Limb (tissue), 2 donors: ENCODE results near the gene GNAI1.

Experiments
- DNase-seq, 2 donors: peaks; one replicate each; pipeline ENCODE4 v3.0.0-alpha.2; 2016; ENCODE audit errors: extremely low spot score in 2 of 2

GNAI1 gene

DNA sequence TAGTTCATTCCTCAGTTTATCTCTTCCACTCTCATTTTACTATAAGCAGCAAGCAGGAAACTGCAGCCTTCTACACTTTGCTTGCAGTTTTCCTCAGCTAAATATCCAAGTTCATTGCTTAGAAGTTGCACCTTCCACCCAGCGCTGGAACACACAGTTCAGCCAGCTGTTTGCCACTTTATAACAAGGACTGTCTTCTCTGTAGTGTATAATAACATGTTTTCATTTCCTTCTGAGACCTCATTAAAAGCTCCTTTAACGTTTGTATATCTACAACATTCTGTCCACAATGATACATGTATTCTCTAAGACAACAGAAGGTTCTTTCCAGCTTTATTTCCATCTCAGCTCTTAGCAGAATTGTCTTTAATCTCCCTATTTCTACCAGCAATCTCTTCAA is 74.1 kb downstream of the GNAI1 start:
- DNase-seq = no peak

DNA sequence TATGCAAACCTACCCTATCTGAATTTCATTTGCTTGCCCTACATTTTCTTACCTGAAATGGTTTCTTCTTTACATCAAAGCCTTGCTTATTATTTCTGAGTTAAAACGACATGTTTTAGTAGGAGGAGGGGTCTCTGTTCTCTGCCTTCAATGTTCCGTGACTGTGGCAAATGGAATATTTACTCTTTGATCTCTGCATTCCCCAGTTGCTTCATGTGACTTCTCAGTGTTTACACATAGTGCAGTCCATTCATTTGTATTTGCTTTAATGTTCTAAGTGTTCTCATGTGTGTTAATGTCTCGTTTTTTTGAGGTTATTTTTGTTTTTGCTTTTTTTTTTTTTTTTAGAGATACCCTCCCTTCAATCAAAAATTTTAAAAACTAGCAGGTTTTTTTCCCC is 75.8 kb downstream of the GNAI1 start:
- DNase-seq = no peak

DNA sequence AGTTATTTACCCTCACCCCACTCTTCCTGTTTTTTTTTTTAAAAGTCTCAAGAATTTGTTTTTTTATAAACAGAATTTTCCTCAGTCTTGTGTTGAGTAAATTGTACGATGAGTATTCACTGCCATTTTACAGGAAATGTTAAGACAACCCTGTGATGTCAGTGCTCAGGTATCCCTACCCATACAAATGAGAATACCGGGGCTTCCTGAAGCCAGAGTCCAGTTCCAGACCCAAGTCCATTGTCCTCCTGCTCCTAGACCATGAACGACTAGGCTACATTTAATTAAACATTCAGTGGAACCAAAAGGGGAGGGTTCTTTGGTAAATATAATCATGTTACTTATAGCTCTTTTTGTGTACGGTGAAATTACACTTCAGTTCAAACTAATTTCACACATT is 79.2 kb downstream of the GNAI1 start:
- no peak for DNase-seq

DNA sequence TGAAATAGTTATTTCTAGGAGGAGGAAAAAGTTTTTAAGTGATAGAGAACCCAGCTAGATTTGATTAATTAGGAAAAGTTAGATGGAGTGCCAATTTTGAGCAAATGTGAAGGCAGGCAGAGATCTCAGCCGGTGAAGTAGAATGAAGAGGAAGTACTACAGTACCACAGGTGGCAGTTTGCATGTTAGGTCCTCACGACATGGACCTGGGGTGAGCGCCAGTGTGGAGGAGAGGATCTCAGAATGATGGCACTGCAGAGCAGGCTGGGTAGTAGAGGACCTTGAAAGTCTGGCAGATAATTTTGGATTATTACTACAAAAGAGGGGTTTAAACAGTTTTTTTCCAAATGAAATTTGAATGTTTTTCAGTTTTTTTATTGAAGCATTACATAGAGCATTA is 81.1 kb downstream of the GNAI1 start:
- no peak for DNase-seq

DNA sequence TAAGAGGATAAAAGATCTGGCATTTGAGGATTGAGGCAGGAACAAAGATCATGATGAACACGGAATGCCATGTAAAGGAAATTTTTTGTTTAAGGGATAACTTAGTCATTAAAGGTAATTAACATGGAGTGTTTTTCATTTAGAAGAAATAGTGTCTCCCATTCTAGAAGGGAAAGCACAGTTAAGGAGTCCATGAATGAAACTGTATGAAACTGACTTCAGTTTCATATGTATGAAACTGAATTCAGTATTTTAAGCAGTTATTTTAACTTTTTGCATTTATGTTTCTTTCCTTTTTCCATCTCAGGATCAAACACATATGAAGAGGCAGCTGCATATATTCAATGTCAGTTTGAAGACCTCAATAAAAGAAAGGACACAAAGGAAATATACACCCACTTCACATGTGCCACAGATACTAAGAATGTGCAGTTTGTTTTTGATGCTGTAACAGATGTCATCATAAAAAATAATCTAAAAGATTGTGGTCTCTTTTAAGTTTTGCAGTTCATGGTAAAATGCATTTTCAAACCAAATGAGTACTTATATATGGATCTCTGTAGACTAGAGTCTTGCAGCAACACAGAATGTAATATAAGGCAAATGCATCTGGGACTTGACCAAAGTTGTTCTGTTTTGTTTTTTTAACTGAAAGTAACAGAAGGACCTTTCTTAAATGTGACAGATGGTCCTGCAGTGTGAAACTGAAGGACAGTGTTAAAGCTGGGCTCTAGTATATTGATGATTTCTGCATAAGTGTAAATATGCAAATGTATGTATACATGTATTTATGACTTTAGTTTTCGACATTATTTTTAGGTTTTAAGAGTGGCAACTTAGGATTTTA is 82.6 kb downstream of the GNAI1 start:
- DNase-seq = no peak

DNA sequence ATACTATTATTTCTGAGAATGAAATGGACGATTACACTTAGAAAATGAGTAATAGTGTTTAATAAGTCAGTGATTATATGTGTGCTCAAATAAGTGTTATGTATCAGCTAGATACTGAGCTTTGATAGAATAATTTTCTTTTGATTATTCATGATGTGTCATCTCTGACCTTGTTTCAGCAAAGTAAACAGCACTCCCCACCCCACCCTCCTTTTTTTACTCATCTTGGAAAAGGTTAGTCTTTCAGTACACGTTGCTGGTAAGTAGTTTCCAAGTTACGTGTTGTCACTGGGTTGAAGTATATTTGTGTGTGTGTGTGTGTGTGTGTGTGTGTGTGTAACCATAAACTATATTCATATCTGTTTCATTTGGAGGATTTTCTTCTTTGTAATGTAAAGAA is 84.1 kb downstream of the GNAI1 start:
- no peak for DNase-seq

DNA sequence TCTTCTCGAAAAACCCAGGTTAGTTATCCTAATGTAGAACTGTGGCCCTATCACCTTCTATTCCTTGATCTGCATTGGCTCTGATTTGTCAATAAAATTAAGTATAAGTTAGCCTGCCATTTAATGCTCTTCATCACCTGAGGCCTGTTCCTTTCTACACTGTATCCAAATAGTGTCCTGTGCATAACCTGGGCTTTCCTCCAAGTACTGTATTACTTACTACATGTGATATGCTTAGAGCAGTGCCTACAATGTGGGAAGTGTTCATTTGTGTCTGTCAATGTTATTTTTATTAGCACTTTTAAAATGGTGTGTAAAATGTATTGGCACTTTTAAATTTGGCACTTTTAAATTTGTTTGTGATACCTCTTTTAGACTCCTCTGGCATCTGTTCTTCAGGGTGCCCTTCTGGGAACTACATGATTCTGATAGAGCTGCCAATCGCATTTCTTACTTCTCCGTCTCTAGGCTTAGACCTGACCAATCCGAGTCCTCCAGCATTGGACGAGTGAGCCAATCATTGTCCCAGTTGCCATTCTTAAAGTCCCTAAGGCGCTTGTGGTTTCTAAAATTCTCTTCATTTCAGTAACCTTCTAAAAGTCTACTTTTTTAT is 85.5 kb downstream of the GNAI1 start:
- DNase-seq = no peak

DNA sequence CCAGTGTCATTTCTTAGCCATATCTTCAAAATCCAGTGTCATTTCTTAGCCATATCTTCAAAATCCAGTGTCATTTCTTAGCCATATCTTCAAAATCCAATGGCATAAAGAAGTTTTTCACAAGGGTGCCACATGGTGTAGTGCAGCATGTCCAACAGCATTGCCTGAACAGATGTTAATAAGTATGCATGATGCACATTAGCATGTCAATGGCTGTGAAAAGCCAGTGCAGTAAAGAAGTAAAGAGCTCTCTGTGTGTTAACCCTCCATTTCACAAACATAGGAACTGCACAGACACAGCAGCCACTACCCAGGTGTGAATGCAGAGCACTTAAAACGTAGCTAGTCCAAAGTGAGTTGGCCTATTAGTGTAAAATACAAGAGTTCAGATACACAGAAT is 89.8 kb downstream of the GNAI1 start:
- no peak for DNase-seq

DNA sequence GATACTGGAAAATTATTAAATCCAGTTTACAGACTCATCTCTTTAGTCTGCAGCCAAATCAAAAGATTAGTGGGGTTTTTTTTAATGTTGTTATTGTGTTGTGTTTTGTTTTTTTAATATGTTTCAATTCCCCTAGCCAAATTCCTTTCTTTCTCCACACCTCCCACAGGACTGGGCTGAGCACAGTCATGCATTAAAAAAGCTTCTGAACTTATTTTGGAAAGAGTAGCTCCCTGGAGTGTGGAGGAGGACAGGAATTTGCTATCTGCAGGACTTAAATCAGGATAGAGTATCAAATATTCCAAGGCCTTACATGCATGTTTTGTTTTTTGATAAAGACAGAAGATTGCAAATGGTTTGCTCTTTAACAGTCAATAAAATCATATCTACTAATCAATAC is 90.7 kb downstream of the GNAI1 start:
- DNase-seq = no peak

DNA sequence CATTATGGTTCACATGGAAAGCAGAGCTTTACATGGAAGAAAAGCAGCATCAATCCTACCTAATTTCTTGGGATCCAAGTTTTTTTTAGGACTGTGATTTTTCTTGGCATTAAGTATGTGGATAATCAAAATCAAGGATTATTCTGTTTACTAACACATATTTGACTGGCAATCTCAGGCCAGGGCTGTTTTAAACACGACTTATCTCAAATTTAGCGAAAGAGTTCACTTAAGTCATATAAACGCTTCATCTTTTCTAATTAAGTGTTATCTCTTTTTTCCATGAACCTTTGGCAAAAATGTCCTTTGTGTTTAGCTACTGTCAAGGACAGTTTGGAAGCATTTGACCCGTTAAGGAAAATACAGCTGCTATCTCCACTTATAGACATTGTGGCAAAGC is 92.0 kb downstream of the GNAI1 start:
- DNase-seq = no peak

DNA sequence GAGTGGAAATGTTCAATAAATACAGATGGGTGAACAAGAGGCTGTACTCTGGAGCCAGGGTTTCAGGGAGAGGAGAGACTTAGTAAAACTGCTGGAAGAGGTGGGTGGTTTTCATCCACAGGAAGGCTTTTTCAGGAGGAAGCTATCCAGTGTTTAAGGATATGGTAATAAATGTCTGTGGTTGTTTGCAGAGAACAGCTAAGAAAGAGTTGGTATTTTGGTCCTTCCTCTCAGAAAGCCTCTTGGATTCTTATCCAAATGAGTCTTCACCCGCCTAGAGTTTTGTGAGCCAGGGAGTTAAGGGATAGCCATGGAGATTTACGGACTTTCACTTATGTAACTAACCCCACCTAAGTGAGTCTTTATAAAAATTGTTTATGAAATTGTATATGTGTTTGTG is 95.7 kb downstream of the GNAI1 start:
- no peak for DNase-seq

DNA sequence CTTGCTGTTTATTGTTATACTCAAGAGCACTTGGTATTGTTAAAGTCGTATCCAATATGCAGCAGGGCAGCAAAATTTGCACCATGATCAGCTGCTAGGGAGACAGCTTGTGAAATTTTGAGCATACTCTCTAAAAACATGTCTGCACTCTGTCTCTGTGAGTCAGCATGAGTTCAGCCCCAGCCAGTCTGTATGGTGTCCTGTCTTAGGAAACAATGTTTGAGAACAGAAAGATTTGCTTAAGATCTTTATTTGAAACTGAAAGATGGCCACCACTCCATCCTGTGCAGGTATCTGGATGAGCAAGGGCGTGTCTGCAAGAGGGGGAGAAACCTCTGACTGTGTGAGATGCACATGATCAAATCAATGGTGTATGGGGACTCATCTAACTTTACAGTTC is 97.1 kb downstream of the GNAI1 start:
- DNase-seq = no peak

DNA sequence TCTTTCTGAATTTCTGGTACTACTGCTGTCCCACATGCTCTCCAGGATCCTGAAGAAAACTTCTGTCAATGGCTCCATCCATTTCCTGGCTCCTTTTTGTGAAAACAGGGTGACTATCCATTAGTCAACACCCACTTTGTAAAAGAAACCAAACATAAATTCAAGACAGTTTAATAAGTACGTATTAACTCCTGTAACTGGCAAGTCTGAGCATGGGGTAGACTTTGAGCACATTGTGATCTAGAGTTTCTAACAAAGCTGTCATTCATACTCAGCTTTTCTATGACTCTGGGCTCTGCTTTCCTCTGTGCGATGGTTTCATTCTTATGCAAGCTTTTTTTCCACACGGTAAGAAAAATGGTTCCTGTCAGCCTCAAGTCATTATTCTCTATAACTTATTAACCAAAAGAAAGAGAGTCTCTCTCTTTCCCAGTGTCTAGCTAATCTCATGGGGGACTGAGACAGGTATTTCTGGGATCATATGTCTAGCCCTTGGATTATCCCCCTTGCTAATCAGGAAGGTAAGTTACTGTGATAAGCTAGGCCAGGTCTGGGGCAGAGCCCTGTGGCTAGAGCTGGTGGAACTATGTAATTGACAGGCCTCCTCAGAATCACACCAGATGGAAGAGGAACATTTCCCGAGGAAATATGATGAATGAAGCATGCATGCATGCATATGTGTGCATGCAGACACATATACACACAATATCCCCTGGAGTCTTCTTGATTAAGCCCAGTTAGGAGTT is 98.5 kb downstream of the GNAI1 start:
- DNase-seq = no peak

DNA sequence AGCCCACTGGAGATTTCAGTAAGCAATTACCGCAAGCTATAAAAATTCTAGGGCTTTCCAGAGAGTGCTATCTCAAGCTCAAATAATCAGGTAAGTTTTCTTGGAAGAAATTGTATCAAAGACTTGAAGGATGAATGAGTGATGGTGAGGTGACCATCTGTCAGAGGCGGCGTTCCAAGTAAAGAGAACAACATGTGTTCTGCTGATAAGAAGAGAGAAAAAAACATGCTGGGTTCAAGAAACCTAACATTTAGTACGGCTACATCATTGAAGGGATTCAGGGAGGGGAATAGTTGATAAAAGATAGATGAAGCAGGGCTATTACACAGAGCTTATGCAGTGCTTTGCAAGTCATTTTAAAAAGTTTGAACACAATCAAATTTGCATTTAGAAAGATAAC is 100.7 kb downstream of the GNAI1 start:
- DNase-seq = no peak

DNA sequence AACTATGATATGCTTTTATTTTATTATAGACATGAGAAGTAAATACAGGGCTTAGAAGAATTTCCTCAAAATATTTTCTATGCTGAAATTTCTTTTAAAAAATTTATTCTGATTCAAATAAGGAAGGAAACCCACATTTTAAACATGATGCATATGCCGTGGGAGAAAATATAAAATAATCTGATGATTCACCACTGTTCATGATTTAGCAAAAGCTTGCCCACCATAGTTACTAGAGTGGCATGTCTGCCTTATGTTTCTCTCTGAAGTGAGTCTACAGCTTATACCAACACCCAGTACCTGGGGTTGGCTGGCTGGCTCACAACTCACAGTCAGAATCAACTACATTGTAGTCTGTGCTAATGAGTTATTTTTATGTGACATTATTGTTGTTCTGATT is 102.0 kb downstream of the GNAI1 start:
- DNase-seq = no peak

DNA sequence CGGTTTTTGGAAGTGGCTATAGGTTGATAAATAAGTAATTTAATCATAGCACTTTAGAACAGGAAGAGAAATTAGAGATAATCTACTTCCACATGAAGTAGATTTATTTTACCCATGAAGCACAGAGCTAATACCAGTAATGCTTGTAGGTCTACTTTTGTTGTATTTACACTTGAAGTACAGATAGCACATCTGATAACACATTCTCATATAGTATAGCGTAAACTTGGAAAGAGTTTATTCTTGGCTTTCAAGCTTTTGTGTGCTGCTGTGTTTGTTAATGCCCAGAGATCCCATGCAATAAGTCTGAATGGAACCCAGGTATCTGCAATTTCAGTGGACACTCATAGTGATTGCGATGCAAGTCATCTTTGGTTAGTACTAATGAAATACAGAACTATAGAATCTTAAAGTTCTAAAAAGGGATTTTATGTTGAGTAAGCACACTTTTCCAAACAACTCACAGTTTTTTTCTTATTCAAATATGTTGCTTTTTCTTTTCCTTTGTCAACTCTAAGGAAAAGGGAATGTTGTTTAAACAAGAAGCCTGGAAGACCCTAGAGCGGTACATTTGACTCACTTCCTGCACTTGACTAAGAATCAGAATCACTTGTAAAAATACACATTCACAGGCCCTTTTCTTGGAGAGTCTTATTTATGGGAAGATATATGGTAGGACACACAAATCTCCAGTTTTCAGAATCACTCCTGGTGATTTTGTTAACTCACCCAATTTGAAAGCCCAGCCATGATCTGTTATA is 105.8 kb downstream of the GNAI1 start:
- DNase-seq = no peak

DNA sequence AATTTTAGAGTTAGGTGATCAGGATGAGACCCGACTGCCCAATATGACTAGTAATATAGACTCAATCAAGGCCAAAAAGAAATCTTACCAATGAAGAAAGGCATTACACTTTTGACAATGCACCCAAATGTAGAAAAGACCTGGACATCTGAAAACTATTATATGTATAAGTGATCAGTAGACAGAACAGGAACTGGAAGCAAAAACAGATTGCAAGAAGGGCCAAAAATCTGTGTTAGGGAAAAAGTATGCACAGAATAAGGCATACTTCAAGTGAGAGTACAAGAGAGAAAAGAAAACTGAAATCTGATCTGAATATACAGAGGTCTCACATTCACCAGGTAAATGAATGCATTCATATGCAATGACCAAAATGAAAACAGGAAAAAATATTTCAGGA is 107.0 kb downstream of the GNAI1 start:
- no peak for DNase-seq

DNA sequence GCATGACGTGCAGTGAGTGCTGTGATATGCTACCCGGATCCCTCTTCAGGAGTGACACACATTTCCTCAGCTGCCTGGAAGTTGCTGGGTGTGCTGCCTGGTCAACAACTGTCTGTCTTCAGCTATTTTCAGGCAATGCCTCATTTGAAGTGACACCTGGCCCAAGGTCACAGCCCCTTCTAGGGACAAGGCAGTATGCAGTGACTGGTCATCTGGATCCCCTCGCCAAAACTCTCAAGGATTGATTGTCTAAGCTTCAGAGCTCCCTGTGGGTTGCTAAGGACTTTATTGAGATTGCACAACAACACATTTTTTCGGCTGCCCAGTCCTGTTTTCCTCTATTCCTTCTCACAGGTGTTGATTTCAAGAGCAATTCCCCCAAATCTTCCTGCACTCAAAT is 108.8 kb downstream of the GNAI1 start:
- no peak for DNase-seq

DNA sequence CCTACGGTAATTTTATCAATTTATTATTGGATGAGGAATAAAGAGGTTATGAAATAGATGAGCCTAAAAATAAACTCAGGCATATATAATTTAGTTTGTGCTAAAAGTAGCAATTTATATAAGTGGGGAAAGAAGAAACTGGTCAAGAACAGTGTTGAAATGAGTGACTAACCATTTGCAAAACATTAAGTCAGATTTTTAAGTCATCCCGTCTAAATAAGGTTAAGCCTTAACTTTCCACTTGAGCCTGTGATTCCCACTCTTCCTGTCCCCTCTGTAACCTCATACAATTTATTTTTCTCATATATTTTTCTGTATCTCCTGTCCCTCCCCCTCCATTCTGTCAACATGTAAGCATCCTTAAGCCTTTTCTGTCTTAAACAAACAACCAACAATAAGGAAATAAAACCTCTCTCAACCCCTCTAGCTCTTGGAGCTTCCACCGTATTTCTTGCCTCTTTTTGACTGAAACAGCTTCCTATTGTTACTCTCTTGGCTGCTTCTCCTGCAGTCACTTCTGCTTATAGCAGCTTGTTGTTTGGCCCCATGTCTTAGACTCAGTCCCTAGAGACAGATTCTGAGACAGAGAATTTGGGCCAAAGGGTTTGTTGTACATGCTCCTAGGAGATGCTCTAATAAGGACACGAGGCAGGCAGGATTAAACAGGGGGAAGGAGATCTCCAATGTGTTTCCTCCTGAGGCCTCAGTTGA is 109.7 kb downstream of the GNAI1 start:
- DNase-seq = peak in 1 of 2 donors; percentile 40

DNA sequence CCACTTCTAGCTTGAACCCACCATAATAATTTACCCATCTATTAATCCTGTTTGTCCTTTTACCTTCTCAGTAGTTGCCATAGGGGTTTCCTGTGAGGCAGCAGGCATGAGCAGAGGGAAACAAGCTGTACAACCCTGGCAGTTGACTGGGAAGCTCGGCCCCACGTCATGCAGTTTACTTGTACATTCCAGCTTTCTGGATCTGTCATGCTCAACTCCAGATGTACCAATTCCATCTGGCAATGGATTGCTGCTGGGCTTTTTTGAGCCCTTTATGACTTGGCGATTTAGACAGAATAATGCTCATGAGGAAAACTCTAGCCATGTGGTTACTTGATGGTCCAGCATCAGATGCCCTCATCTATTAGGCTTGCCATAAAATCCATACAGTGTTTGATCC is 112.5 kb downstream of the GNAI1 start:
- no peak for DNase-seq

DNA sequence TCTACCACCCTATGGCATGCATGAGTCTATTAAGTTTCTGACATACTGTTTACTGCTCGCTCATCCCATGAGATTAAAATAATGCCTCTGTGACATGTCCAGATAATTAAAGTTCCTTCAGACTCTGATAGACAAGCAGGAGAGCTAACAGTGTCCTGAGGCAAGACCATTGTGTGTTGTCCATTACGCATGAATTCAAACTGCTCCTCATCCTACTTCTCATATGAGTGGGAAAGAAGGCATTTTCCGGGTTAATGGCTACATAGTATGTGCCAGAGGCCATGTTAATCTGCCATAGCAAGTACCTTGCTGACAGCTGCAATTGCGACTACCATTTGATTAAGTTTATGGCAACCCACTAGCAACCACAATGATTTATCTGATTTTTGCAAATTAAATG is 113.3 kb downstream of the GNAI1 start:
- no peak for DNase-seq
